ENCODE measurements around the gene C2CD5. TPM values are rescaled to one million over a fixed set of nuclear protein-coding genes. Genes with fewer than 3 reads are reported as not detected.

The C2CD5 gene
- total and polyA plus RNA-seq, 9 donors: 19.6 to 41.3 (median 32.9) TPM

- Histone ChIP-seq H3K9me3 (no peaks in the 10 kb centered on the region), H3K27ac (no peak overlapping the region)
- TF ChIP-seq CTCF (IDR thresholded peaks at IDR 0.05) (no peak), EP300 (IDR thresholded peaks at IDR 0.05) (no peak), POLR2A (IDR thresholded peaks at IDR 0.05) (no peak)
Measured at GRCh38 chr12:22538311-22538710, 6.0 kb downstream of the C2CD5 start.

GRCh38 chr12:22536971-22537544, 7.3 kb downstream of the C2CD5 start:
- intact Hi-C loops (cut with DNase I): no loop called here

More at GRCh38 chr12:22538311-22538710, 6.0 kb downstream of the C2CD5 start:
- H3K4me3 ChIP-seq: no peak overlapping the region
- DNase-seq: no peak
- intact Hi-C loops (cut with DNase I): no loop called here
- WGBS, 3 donors: 93 to 96% (median 94%) methylated on average over 4 of the region's 4 CpGs
- H3K27me3 ChIP-seq: no peaks in the 10 kb centered on the region
- peaks cover 3% of the 10 kb centered on the region for H3K4me1 ChIP-seq (ENCODE audit: insufficient read depth)
- no peaks in the 10 kb centered on the region for H3K36me3 ChIP-seq

GRCh38 chr12:22536346-22536945, 7.9 kb downstream of the C2CD5 start:
- 84 to 95% (median 90%) methylated on average over 2 of the region's 2 CpGs for WGBS, 3 donors
- Histone ChIP-seq H3K9me3 (no peaks in the 10 kb centered on the region), H3K27ac (no peak overlapping the region), H3K4me1 (ENCODE audit: insufficient read depth) (peaks cover 1% of the 10 kb centered on the region), H3K27me3 (no peaks in the 10 kb centered on the region), H3K36me3 (no peaks in the 10 kb centered on the region), H3K4me3 (no peak overlapping the region)
- no peak for TF ChIP-seq CTCF (IDR thresholded peaks at IDR 0.05)
- no peak for TF ChIP-seq POLR2A (IDR thresholded peaks at IDR 0.05)
- no peak for TF ChIP-seq EP300 (IDR thresholded peaks at IDR 0.05)
- no peak for DNase-seq
- intact Hi-C loops (cut with DNase I): no loop called here

More at GRCh38 chr12:22536971-22537544, 7.3 kb downstream of the C2CD5 start:
- TF ChIP-seq CTCF (IDR thresholded peaks at IDR 0.05) (no peak), EP300 (IDR thresholded peaks at IDR 0.05) (no peak), POLR2A (IDR thresholded peaks at IDR 0.05) (no peak)
- WGBS, 3 donors: 63 to 73% (median 72%) methylated on average over 3 of the region's 3 CpGs
- Histone ChIP-seq H3K4me1 (ENCODE audit: insufficient read depth) (peaks cover 1% of the 10 kb centered on the region), H3K36me3 (no peaks in the 10 kb centered on the region), H3K4me3 (no peak overlapping the region), H3K9me3 (no peaks in the 10 kb centered on the region), H3K27ac (no peak overlapping the region), H3K27me3 (no peaks in the 10 kb centered on the region)
- no peak for DNase-seq

- no peaks in the 10 kb centered on the region for H3K36me3 ChIP-seq
- no peaks in the 10 kb centered on the region for H3K4me1 ChIP-seq (ENCODE audit: insufficient read depth)
- 88 to 94% (median 91%) methylated on average over 2 of the region's 2 CpGs for WGBS, 3 donors
- H3K27me3 ChIP-seq: no peaks in the 10 kb centered on the region
- intact Hi-C loops (cut with DNase I): no loop called here
- TF ChIP-seq POLR2A (IDR thresholded peaks at IDR 0.05) (no peak), CTCF (IDR thresholded peaks at IDR 0.05) (no peak), EP300 (IDR thresholded peaks at IDR 0.05) (no peak)
- H3K27ac ChIP-seq: no peak overlapping the region
- no peaks in the 10 kb centered on the region for H3K9me3 ChIP-seq
- no peak for DNase-seq
- no peak overlapping the region for H3K4me3 ChIP-seq
Measured at GRCh38 chr12:22535478-22535877, 8.9 kb downstream of the C2CD5 start.
